Measurements from ENCODE around the gene TMEM62.

The TMEM62 gene

GRCh38 chr15:43133430-43134156, at the start of gene TMEM62:
Gene TMEM62 (plus strand): TSS chr15:43133586. CDS start chr15:43133803, 217 bp downstream.
- DNase-seq (ENCODE audit: low read depth), result peak; percentile 39

GRCh38 chr15:43085921-43086320, 47.5 kb upstream of the TMEM62 start:
- no peak for DNase-seq (ENCODE audit: low read depth)

DNA sequence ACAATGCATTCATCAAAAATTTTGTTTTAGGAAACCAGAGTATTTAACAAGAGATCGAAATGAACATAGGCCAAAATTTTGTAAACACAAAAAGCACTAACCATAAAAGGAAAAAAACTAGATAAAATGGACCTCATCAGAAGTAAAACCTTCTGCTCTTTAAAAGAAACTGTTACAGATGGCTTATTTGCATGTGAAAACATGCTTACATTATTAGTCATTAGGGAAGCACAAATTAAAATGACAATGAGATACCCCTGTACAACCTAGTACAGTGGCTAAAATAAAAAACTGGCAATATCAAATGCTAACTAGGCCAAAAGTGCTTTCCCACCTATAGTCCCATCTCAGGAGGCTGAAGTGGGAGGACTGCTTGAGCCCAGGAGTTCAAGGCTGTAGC, 46.8 kb upstream of the TMEM62 start:
- DNase-seq (ENCODE audit: low read depth), result no peak

DNA sequence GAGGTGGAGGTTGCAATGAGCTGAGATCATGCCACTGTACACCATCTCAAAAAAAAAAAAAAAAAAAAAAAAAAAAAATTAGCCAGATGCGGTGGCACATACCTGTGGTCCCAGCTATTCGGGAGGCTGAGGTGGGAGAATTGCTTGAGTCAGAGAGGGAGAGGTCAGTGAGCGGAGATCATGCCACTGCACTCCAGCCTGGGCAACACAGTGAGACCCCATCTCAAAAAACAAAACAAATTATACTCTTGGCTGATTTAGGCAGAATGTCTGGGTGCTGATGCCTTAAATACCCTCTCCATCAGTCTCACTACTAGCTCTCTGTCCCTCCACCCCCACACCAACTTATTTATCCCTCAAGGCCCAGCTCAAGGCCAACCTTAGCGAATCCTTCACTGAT, 41.5 kb upstream of the TMEM62 start:
- DNase-seq (ENCODE audit: low read depth), result no peak

DNA sequence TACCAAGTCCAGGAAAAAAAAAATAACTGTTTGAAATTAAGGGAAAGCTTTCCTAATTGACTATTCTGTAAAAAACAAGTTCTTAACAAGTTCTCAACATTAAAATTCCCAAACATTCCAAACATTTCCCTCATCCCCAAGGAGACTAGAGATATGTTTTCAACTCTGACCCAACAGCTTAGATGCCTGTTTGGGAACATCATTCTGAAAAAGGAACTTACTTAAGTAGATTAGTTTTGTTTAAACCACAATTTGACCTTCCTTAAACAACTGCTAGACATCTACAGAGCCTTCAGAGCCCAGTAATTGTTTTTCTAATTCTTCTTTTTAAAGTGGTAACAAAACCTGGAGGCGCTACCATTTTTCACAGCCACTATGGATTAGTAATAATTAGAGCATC, 40.4 kb upstream of the TMEM62 start:
- no peak for DNase-seq (ENCODE audit: low read depth)

DNA sequence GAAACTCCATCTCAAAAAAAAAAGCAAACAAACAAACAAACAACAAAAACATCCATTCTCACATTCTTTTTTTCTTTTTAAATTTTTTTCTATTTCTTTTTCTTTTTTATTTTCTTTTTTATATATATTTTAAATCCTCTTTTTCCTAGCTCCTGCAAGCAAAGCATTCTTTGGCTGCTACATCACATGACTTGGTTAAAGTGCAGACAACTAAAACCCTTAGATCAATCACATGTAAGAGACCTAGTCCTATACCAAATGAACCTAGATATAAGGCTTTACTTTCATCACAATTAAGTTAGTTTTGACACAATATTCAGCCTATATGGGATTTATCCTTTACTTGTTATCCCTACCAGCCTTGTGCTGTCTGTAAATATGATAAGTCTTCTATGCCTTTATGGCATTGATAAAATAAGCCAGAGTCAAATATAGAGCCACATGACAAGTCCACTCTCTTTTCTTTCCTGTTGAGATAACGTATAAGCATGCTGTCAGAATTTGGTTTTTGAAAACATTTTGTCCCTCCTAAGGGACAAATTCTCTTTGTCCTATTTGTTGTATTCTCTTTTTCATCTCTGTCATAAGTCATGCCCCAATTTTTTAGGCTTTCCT, 38.9 kb upstream of the TMEM62 start:
- DNase-seq (ENCODE audit: low read depth), result no peak

GRCh38 chr15:43095243-43095642, 38.1 kb upstream of the TMEM62 start:
- no peak for DNase-seq (ENCODE audit: low read depth)

GRCh38 chr15:43095708-43096347, 37.6 kb upstream of the TMEM62 start:
- no peak for DNase-seq (ENCODE audit: low read depth)

DNA sequence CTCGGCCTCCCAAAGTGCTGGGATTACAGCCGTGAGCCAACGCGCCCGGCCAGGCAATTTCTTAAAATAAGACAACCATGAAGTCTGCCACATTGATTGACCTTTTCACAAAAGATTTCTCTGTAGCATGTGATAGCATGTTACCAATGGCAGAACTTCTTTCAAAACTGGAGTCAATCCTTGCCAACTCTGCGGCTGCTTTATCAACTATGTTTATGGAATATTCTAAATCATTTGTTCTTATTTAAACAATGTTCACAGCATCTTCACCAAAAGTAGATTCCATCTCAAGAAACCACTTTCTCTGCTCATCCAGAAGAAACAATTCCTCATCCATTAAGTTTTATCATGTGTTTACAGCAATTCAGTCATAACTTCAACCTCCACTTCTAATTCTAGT, 37.0 kb upstream of the TMEM62 start:
- DNase-seq (ENCODE audit: low read depth), result no peak

DNA sequence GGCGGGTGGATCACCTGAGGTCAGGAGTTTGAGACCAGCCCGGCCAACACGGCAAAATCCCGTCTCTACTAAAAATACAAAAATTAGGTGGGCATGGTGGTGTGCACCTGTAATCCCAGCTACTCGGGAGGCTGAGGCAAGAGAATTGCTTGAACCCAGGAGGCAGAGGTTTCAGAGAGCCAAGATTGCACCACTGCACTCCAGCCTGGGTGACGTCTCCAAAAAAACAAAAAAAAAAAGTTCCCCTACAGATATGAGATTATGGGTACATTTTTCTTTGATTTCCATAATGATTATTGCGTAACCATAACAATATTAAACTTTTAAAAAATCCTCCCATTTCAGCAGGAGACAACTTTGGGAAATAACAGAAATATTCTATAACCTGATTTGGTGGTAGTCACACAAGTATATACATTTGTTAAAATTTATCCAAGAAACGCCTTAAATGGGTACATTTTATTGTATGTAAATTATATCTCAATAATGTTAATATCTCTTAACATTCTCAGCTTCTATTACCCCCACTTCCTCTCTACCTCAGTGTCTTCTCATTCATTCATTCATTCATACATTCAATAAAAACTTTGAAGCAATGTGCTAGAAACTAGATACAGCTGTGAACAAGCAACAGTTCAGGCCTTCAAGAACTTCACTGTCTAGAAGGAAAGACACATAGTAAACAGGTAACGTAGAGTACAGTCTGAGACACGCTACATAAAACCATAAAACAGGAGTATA, 34.1 kb upstream of the TMEM62 start:
- DNase-seq (ENCODE audit: low read depth), result no peak

GRCh38 chr15:43100971-43101370, 32.4 kb upstream of the TMEM62 start:
- no peak for DNase-seq (ENCODE audit: low read depth)

DNA sequence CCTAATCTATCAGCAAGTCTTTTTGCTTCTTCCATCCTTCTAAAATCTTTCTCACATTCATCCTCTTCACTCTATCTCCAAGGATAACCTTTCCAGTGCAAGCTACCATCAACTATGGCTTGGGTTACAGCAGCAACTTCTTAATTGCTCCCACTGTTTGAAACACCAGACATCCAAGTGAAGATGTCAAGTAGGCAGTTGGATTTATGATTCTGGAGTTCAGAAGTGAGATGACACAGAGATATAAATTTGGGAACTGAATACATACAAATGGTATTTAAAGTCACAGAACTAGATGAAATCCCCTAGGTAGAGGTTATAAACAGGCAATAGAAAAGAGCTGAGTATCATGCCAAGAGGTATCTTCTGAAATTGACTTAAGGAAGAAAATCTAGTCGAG, 31.2 kb upstream of the TMEM62 start:
- DNase-seq (ENCODE audit: low read depth), result no peak

DNA sequence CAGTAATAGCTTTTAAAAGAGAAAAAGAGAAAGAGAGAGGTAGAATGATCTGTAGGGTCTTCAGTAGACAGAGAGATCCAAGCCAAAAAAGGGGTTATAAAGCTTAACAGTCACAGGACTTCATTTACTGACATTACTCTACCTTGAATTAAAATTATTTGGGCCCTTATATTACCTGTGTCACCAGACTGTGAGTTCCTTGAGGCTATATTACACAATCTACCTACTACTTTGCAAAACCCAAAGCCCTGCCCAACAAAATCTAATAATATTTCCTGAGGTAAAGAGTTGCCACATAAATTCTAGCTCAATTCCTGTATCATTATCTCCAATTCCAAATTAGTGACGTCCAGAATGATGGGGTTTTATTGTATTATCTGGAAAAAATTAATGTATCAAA, 29.5 kb upstream of the TMEM62 start:
- no peak for DNase-seq (ENCODE audit: low read depth)

- no peak for DNase-seq (ENCODE audit: low read depth)
These were observed 29.0 kb upstream of the TMEM62 start for GRCh38 chr15:43104426-43104825.

DNA sequence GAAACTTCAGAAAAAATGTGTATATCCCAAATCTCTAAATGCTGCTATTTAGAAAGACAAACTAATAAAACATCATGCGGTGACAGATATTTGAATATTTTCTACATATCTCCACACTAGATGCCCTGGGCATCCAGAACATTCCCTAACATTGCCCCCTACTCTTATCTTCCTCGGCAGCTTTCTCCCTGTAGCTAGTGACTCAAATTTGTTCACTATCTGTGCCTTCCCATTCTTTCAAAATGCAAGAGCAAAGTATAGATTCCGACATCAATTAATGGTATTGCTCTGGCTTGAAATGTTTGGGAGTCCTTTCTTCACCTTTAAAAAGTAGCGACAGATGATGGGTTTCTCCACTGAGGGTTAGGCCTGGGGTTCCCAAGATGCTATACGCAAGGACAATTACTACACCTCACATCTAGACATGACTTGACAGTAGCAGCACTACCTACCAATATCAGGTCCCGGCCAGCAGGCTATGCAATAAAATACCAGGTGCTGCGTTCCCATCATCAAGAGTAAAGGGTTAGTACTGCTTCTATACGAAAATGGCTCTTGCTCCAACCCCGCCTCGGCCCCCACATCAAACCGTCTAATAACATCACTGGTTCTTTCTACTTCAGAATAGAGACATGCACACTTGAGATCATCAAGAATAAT, 28.2 kb upstream of the TMEM62 start:
- DNase-seq (ENCODE audit: low read depth), result no peak

- peak; percentile 82 for DNase-seq (ENCODE audit: low read depth)
These were observed 27.5 kb upstream of the TMEM62 start, which contains the start of gene UBR1 for GRCh38 chr15:43105778-43106485. Gene UBR1 (minus strand): TSS chr15:43106038. CDS start chr15:43106022, 16 bp downstream.

DNA sequence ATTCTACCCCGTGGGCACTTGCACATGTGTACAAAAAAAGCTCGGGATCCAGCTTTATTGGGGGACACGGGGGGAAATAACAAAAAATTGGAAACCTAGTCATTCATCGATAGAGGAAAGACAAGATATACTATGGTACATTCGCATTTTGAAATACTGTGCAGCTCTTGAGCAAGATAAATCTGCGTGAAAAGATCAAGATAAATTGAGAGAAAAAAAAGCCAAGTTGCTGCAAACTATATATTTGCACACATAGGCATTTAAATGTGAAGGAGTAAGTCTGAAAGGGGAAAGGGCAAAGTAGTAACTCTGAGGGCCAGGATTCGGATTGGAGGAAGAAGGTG, 26.9 kb upstream of the TMEM62 start:
- no peak for DNase-seq (ENCODE audit: low read depth)

GRCh38 chr15:43107751-43108150, 25.6 kb upstream of the TMEM62 start:
- no peak for DNase-seq (ENCODE audit: low read depth)

GRCh38 chr15:43111354-43111753, 22.0 kb upstream of the TMEM62 start:
- no peak for DNase-seq (ENCODE audit: low read depth)

DNA sequence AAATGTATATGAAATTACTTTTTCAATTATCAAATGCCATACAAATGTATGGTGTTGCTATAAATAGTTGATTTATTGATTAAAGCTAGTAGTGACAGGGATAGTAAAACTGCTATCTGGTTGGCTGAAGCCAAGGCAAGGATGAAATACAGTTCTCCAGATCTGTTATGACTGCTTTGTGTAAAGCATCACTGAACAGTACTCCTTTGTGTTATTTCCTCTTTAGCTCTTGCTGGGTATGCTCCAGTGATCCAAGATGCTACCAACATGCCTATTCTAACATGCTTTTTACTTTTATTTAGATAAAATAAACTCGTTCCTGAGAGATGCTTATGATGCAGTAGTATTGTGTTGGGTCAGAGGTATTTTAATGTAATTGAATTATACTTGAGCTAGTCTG, 15.1 kb upstream of the TMEM62 start:
- no peak for DNase-seq (ENCODE audit: low read depth)

GRCh38 chr15:43118829-43119228, 14.6 kb upstream of the TMEM62 start:
- DNase-seq (ENCODE audit: low read depth), result no peak

DNA sequence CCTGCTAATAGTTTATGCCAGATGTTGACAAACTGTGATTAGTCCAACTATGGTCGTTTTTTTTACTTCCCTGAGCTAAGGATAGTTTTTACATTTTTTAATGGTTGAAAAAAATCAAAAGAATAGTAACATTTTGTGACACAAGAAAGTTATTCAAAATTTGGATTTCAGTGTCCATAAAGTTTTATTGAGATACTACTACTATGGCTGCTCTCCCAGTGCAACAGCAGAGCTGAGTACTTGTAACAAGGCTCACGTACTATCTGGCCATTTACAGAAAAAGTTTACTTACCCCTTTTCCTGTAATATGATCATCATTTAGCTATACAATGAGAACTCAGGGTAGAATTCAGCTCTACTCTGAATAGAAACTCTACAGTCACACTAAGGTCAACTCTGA, 11.5 kb upstream of the TMEM62 start:
- no peak for DNase-seq (ENCODE audit: low read depth)
